OCI-LY1 (cell line): ENCODE results near the gene BBS9.

Experiments
- H2AFZ ChIP-seq: fragments of 200-600 bp; sonication (generic), shearing (Covaris generic); 2 replicates; pipeline ENCODE4 v1.6.0; 2014; ENCODE audit warnings: antibody characterized with exemption, mild to moderate bottlenecking, low read length
- H3F3A ChIP-seq: fragments of 200-600 bp; sonication (generic), shearing (Covaris generic); 2 replicates; pipeline ENCODE4 v1.6.0; 2014; ENCODE audit warnings: mild to moderate bottlenecking, antibody characterized with exemption, low read length, moderate library complexity; ENCODE audit not compliant: insufficient read depth
- H3K27ac ChIP-seq: fragments of 200-600 bp; sonication (generic); 2 replicates; pipeline ENCODE4 v1.5.1; 2014; ENCODE audit warnings: low read length, mixed run types, mild to moderate bottlenecking, low read depth; ENCODE audit not compliant: poor library complexity, severe bottlenecking
- H3K27me3 ChIP-seq: fragments of 200-600 bp; sonication (generic); 2 replicates; pipeline ENCODE4 v1.6.0; 2014; ENCODE audit warnings: antibody characterized with exemption, mild to moderate bottlenecking, low read length, moderate library complexity; ENCODE audit not compliant: insufficient read depth
- H3K36me3 ChIP-seq: fragments of 200-600 bp; sonication (generic); 2 replicates; pipeline ENCODE4 v1.6.1; 2014; ENCODE audit warnings: mild to moderate bottlenecking, antibody characterized with exemption, low read length, moderate library complexity, mixed read lengths; ENCODE audit not compliant: insufficient read depth
- H3K4me1 ChIP-seq: fragments of 200-600 bp; sonication (generic); 2 replicates; pipeline ENCODE4 v1.5.1; 2014; ENCODE audit warnings: mild to moderate bottlenecking, low read length, moderate library complexity; ENCODE audit not compliant: insufficient read depth, severe bottlenecking
- H3K4me2 ChIP-seq: fragments of 200-600 bp; sonication (generic), shearing (Covaris generic); 2 replicates; pipeline ENCODE4 v1.6.1; 2014; ENCODE audit warnings: low read length
- H3K4me3 ChIP-seq: fragments of 200-600 bp; sonication (generic); 2 replicates; pipeline ENCODE4 v1.5.1; 2014; ENCODE audit warnings: low read length, low read depth, mild to moderate bottlenecking, mixed read lengths; ENCODE audit not compliant: poor library complexity, severe bottlenecking
- H3K79me2 ChIP-seq: fragments of 200-600 bp; shearing (Covaris generic); 2 replicates; pipeline ENCODE4 v1.6.1; 2016; ENCODE audit warnings: mixed run types, low read length, mixed read lengths; ENCODE audit not compliant: insufficient read depth
- H3K9ac ChIP-seq: fragments of 200-600 bp; sonication (generic), shearing (Covaris generic); 2 replicates; pipeline ENCODE4 v1.6.1; 2014; ENCODE audit warnings: mild to moderate bottlenecking, low read length, mixed read lengths
- H3K9me2 ChIP-seq: fragments of 200-600 bp; sonication (generic), shearing (Covaris generic); 2 replicates; pipeline ENCODE4 v1.6.1; 2014; ENCODE audit warnings: low read depth, mild to moderate bottlenecking, low read length, mixed read lengths
- H3K9me3 ChIP-seq: fragments of 200-600 bp; shearing (Covaris generic); 2 replicates; pipeline ENCODE4 v1.6.1; 2014; ENCODE audit warnings: low read length, mixed read lengths
- H4K20me1 ChIP-seq: fragments of 200-600 bp; sonication (generic), shearing (Covaris generic); 2 replicates; pipeline ENCODE4 v1.6.0; 2016; ENCODE audit warnings: mild to moderate bottlenecking, low read length; ENCODE audit not compliant: insufficient read depth
- CTCF ChIP-seq: fragments of 200-600 bp; sonication (generic), shearing (Covaris generic); IDR thresholded peaks from 2 replicates; pipeline ENCODE4 v1.5.1; 2017; ENCODE audit warnings: mild to moderate bottlenecking, antibody characterized with exemption, low read length, moderate library complexity, mixed read lengths
- EZH2 ChIP-seq: fragments of 200-600 bp; sonication (generic), shearing (Covaris generic); IDR thresholded peaks from 2 replicates; pipeline ENCODE4 v1.8.0; 2017; ENCODE audit warnings: borderline replicate concordance, mixed run types, mild to moderate bottlenecking, antibody characterized with exemption, low read length, moderate library complexity, mixed read lengths

The BBS9 gene

GRCh38 chr7:33418251-33418701 lies 288.9 kb downstream of the BBS9 start:
- Histone ChIP-seq H3K4me3 (no peak overlapping the region), H4K20me1 (no peaks in the 10 kb centered on the region), H3K27me3 (no peaks in the 10 kb centered on the region), H3K27ac (no peak overlapping the region), H2AFZ (no peak overlapping the region), H3K9me2 (no peaks in the 10 kb centered on the region), H3K4me1 (no peaks in the 10 kb centered on the region), H3K9ac (no peak overlapping the region), H3K79me2 (no peaks in the 10 kb centered on the region), H3K9me3 (no peaks in the 10 kb centered on the region), H3K4me2 (no peak overlapping the region), H3K36me3 (no peaks in the 10 kb centered on the region), H3F3A (no peaks in the 10 kb centered on the region)
- no peak for TF ChIP-seq EZH2
- TF ChIP-seq CTCF = no peak

- H3K27me3 ChIP-seq = no peaks in the 10 kb centered on the region
- TF ChIP-seq EZH2 = no peak
- no peak for TF ChIP-seq CTCF
- no peaks in the 10 kb centered on the region for H3K9me2 ChIP-seq
- no peaks in the 10 kb centered on the region for H4K20me1 ChIP-seq
- H3K36me3 ChIP-seq = no peaks in the 10 kb centered on the region
- no peaks in the 10 kb centered on the region for H3K9me3 ChIP-seq
- H3K4me3 ChIP-seq = no peak overlapping the region
- H3K27ac ChIP-seq = no peak overlapping the region
- H3F3A ChIP-seq = no peaks in the 10 kb centered on the region
- no peak overlapping the region for H3K9ac ChIP-seq
- H3K79me2 ChIP-seq = no peaks in the 10 kb centered on the region
- H2AFZ ChIP-seq = no peak overlapping the region
- no peak overlapping the region for H3K4me2 ChIP-seq
- H3K4me1 ChIP-seq = no peaks in the 10 kb centered on the region
Measured at GRCh38 chr7:33420311-33420940, 291.1 kb downstream of the BBS9 start.

- H3K4me3 ChIP-seq = no peak overlapping the region
- no peaks in the 10 kb centered on the region for H3K27me3 ChIP-seq
- no peak overlapping the region for H2AFZ ChIP-seq
- H3K9me3 ChIP-seq = no peaks in the 10 kb centered on the region
- H3K27ac ChIP-seq = no peak overlapping the region
- no peaks in the 10 kb centered on the region for H3K9me2 ChIP-seq
- TF ChIP-seq EZH2 (no peak), CTCF (no peak)
- no peaks in the 10 kb centered on the region for H3K79me2 ChIP-seq
- H3K4me2 ChIP-seq = no peak overlapping the region
- no peaks in the 10 kb centered on the region for H3F3A ChIP-seq
- H3K4me1 ChIP-seq = no peaks in the 10 kb centered on the region
- H3K9ac ChIP-seq = no peak overlapping the region
- H3K36me3 ChIP-seq = no peaks in the 10 kb centered on the region
- no peaks in the 10 kb centered on the region for H4K20me1 ChIP-seq
Measured at GRCh38 chr7:33421429-33421828, 292.1 kb downstream of the BBS9 start.
